GM19324 (cell line): Measurements from ENCODE around the gene MIGA2.
"Not testable (repeated sequence)": the region's sequence is repeated elsewhere in the genome, so short reads cannot be mapped to it uniquely, and the experiment has no call there.

Experiments used
- ATAC-seq: cut with Tn5 transposase; IDR thresholded peaks from one replicate; pipeline ENCODE4 v1.9.1; 2021; ENCODE audit warnings: mild to moderate bottlenecking, moderate library complexity; ENCODE audit not compliant: unreplicated experiment, low FRiP score

MIGA2 gene, protein sequence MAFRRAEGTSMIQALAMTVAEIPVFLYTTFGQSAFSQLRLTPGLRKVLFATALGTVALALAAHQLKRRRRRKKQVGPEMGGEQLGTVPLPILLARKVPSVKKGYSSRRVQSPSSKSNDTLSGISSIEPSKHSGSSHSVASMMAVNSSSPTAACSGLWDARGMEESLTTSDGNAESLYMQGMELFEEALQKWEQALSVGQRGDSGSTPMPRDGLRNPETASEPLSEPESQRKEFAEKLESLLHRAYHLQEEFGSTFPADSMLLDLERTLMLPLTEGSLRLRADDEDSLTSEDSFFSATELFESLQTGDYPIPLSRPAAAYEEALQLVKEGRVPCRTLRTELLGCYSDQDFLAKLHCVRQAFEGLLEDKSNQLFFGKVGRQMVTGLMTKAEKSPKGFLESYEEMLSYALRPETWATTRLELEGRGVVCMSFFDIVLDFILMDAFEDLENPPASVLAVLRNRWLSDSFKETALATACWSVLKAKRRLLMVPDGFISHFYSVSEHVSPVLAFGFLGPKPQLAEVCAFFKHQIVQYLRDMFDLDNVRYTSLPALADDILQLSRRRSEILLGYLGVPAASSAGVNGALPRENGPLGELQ

DNA sequence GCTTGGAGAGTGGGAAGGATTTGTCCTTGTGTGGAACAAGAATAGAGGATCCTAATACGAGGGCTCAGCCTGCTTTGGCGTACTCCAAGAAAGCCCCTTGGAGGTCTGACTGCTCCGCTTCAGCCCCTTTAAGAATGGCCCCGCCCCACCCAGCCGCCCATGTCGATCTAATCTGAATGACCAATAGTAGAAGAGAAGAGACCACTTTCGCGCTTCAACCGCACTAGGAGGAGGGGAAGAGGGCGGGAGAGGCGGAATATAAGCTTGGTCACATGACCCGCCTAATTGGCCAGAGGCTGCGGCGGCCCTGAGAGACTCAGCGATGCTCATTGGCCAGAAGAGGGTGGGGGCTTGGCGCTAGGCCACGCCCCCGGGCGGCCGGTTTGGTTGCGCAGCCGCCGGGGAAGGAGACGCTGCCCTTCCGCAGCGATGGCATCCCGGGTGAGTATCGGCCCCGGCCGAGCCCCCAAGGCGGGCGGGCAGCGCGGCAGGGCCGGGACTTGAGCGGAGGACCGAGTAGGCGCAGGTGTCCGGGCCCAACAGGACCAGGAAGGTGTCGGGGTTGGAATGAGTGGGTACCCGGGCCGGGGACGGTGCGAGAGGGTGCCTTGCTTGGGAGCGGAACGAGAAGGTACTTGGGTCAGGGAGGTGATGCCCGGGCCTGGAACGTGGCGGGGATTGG, at the start of gene MIGA2:
MIGA2 (plus strand) TSS at position 386 of the 682 bp plus-strand sequence. CDS start 3,969 bp downstream, outside the sequence.
- peak; percentile 97 for ATAC-seq

DNA sequence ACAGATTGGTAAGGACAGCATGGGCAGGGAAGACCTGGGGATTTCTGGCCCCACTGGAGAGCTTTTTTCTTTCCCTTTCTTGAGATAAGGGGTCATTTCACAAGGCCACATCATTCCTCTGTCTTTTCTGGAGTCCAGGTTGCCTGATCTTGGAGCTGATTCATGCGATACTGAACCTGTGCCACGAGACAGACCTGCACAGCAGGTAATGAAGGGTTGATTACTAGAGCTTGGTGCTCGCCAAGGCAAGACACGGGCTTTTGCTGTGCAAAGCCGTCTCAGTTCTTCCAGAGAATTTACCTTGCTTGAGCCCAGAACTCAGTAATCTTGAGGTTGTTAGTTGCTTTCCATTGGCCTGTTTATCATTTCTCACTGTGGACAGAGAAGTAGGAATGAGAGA, 49.8 kb upstream of the MIGA2 start:
- no peak for ATAC-seq

DNA sequence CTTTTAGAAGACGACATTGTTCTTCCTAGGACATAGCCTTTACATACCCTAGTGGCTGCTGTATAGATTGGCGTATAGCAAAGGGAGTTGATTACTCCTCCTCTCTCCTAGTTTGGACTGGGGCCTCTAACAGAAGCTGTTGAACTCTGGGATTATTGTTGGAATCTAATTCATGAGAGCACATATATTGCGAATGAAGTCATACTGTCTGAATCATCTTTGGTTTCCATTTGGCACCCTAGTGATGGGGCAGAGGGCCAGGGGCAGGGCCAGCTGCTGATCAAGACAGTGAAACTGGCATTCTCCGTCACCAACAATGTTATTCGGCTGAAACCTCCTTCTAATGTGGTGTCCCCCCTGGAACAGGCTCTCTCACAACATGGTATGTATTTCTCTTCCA, 48.6 kb upstream of the MIGA2 start:
- no peak for ATAC-seq

DNA sequence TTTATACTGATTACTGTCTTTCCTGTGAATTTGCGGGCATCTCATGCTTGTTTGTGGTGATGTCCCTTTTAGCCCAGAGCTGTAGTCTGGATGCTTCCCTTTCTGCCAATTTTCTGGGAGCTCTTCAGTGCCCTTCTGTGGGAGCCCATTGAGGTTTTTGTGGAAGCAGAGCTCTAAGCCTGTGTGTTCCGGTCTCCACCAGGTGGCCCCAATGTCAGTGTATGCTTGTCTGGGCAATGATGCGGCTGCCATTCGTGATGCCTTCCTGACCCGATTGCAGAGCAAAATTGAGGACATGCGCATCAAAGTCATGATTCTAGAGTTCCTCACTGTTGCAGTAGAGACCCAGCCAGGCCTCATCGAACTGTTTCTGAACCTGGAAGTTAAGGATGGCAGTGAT, 43.4 kb upstream of the MIGA2 start:
- no peak for ATAC-seq

DNA sequence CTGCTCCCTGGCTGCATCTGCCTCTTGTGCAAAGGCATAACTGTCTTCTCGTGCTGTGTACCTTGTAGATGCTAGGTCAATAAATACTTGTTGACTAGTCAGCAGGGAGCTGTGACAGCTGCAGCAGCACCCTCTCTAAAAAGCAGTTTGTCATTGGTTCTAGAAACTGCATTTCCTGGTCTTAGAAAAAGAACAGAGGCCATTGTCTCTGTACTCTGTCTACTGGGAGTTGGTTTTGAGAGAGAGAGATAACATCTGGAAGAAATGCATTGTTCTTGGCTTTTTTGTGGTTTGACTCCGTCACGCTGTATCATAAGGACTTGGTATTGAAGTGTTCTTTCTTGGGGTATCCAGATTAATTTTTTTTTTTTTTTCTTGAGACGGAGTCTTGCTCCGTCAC, 40.6 kb upstream of the MIGA2 start:
- no peak for ATAC-seq

DNA sequence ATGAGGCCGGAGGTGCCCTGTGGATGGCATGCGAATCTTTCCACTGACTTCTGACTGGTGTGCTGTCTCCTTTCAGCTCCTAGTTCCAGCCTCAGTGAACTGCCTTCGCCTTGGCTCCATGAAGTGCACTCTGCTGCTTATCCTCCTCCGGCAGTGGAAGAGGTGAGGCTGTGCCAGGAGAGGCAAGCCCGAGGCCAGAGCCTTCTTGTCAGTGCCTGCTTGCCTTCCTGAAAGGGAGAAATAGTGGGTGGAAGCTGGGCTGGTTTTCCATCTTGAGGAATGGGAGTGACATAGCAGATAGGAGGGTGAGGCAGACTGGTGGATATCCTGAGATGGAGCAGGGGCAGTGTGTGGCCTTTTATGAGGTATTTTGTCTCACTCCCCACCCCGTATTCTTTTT, 38.0 kb upstream of the MIGA2 start:
- no peak for ATAC-seq

DNA sequence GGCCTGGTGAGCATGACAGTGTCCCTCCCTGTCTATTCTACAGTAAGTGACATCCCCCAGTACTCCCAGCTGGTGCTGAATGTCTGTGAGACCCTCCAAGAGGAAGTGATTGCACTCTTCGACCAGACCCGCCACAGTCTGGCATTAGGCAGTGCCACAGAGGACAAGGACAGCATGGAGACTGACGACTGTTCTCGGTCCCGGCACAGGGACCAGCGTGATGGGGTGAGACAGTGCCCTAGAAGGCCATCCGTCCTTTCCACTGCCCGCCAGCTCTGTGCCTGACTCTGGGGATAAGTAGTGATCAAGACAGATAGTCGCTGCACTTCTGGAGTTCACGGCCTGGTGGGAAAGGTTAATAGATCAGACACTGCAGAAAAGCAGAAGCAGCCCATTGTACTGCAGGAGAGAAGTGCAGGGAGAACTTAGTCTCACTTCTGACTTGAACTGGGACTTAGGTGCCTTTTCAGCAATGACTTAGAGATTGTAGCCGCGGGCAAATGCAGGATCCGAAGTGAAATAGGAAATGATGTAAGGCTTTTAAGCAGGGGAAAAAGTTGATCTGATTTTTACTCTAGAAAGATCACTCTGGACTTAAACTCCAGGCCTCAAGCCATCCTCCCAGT, 36.7 kb upstream of the MIGA2 start:
- ATAC-seq, result no peak

DNA sequence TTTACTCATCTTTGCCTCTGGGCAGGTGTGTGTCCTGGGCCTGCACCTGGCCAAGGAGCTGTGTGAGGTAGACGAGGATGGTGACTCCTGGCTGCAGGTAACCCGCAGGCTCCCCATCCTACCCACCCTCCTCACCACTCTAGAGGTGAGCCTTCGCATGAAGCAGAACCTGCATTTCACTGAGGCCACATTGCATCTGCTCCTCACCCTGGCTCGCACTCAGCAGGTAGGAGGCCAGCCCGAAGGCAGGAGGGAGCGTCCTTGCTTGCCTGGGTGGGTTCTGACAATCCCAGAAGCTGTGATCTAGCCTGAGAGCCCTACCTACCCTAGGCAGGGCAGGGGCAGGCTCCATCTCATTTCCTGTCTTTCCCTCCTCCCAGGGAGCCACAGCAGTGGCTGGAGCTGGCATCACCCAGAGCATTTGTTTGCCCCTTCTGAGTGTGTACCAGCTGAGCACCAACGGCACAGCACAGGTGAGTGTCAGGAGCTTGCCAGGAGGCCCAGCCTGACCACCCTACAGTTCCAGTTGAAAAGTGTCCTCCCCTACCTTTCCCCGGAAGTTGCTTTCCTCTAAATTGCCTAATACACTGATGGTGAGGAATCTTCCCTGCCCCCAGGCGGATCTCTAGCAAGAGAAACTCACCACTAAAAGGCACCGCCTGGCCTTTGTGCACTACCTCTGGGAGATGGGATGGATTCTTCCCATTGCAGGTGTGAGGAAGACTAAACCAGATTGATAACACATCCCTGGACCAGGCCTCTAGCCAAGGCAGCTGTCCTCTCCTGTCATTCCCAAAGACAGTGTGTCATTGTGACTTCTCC, 34.7 kb upstream of the MIGA2 start:
- ATAC-seq, result no peak

DNA sequence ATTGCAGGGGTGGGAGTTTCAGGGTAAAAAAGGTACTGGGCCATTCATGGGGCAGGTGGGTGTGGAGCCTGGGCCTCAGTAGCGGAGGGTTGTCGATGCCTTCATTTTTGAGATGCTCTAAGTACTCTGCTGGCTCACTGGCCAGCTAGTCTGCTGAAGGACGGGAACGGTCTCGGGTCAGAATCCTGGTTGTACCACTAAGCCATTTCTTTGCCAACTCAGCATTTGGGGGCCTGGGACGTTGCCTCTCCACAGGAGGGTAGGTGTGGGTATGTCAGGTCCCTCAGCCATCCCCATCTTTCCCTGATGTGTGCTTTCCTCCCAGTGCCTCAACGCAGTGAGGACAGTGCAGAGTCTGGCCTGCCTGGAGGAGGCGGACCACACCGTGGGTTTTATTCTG, 33.4 kb upstream of the MIGA2 start:
- ATAC-seq, result no peak

DNA sequence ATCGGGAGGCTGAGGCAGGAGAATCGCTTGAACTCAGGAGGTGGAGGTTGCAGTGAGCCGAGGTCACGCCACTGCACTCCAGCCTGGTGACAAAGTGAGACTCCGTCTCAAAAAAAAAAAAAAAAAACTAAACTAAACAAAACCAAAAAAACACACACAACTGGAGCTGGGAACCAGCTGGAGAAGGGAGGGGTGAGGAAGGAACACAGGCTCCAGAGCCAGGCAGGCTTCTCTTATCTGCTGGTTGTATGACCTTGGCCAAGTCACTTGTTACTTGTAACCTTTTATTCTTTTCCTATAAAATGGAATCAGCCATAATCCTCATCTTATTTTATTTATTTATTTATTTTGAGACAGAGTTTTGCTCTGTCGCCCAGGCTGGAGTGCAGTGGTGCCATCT, 32.3 kb upstream of the MIGA2 start:
- ATAC-seq, result not testable (repeated sequence)

DNA sequence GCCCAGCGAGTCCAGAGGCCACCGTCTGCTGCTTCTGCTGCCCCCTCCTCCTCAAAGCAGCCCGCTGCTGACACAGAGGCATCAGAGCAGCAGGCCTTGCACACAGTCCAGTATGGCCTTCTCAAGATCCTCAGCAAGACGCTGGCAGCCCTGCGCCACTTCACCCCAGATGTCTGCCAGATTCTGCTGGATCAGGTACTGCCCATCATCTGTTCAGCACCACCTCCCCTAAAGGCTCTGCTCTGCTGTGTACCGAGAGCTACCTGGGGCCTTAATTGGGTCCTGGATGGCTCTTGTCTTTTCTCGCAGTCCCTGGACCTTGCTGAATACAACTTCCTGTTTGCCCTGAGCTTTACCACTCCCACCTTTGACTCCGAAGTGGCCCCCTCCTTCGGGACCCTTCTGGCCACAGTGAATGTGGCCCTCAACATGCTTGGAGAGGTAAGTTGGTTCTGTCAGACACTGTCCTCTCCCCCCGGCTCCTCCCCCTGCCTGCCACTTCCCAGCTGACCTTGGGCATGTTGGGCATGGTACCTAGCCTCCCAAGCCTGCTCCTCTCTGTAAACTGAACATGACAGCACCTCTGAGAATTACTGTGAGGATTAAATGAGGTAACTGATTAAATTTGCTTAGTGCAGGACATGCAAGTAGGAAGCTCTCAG, 31.0 kb upstream of the MIGA2 start:
- ATAC-seq, result no peak

DNA sequence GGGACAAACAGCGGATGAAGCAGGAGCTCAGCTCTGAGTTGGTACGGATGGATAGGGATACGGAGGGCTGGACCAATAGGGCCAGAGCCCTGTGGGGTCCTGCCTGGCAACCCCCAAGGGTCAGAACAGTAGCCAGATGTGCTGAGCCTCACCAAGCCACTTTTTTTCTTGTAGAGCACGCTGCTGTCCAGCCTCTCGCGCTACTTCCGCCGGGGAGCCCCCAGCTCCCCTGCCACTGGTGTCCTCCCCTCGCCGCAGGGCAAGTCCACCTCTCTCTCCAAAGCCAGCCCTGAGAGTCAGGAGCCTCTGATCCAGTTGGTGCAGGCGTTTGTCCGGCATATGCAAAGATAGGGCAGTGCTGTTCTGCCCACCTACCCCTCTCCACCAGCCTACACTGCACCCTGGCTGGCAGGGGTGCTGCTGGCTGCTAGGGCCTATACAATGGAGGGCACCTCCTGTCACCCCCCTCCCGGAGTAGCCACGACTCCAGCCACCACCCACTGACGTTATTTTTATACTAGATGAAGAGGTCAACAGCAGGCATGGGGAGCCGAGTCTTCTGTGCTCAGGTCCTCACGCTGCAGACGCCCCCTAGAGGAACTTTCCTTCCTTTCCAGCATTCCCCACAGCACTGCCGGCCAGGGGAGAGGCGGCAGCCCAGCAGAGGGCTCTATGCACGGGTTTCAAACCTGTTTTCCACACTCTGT, 29.9 kb upstream of the MIGA2 start:
- no peak for ATAC-seq

DNA sequence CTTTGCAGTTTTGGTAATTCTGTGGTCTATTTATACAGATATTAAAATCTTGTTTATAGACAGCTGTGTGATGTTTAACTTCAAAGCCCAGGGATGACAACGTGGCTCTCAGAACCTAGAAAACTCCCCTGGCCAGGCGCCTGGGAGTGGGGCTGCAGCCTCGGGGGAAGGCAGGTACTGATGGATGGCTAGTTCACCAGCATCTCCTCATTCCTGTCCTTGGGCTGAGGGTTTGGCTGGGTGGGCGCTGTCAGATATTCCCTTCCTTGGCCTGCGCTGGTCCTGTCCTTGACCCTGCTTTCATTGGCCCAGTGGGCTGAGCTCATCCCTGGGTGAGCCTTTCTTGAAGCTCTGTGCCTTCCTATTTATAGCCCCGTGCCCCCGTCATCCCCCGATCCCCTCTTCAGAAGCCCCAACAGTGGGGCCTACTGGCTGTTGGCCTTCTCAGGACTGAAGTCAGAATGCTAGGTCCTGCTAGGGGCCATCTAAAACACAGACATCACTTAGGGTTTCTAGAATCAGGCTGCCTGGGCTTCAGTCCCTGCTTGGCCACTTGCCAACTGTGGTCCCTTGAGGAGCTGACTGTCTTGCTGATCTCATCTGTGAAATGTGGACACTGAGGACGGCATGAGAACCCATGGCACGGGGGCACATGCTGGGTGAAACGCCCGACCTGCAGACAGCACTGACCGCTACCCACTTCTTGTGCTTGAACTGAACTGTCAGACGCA, 29.2 kb upstream of the MIGA2 start:
- no peak for ATAC-seq

DNA sequence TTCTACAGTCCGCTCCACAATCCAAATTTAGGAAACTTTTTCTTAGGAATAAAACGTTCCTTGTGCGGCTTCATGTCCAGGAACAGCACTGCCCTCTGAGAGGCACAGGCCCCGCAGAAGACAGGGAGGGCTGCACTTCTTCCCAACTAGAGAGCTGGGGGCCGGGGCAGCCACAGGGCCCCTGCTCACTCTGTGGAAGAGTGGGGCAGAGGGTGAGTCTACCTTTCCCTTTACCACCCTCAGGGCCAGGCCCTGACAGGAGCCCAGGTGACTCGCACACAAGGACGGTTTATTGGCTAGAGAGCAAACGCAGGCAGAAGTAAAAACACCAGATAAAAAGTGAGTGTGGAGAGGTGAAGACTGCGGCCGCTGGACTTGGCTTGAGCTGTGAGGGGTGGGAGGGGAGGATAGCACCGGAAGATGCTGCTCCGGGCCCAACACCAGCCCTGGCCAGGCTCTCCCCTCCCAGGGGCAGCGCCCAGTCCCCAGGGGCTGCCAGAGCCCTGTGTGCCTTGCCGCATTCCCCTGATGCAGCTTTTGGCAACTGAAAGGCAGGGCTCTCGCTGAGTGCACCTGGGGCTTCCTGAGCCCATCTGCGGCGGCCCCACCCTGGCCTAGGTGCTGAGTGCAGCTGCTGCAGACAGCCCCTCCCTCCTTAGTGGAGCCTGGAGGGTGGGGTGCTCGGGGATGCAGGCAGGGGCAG, 28.5 kb upstream of the MIGA2 start:
- ATAC-seq, result no peak

DNA sequence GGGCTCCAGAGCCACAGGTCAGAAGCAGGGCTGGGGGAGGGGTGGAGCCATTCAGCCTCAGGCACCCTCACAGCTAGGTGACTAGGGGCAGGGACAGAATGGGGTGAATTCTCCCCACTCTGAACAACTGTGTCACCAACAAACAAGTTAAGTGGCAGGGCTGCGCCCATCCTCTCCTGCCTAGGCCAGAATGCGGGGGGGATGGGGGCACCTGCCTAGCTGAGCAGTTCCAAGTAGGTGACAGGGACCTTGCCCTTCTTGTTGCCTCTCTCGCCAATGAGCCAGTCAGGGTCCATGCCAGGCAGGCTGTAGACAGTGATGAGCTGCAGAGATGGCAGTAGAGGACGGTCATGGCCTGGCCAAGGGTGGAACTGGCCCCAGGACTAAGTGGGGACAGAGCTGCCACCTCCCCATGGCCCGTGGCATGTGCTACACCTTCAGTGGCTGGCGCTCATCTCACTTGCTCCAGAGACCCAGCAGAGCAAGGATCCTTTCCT, 27.9 kb upstream of the MIGA2 start:
- no peak for ATAC-seq

DNA sequence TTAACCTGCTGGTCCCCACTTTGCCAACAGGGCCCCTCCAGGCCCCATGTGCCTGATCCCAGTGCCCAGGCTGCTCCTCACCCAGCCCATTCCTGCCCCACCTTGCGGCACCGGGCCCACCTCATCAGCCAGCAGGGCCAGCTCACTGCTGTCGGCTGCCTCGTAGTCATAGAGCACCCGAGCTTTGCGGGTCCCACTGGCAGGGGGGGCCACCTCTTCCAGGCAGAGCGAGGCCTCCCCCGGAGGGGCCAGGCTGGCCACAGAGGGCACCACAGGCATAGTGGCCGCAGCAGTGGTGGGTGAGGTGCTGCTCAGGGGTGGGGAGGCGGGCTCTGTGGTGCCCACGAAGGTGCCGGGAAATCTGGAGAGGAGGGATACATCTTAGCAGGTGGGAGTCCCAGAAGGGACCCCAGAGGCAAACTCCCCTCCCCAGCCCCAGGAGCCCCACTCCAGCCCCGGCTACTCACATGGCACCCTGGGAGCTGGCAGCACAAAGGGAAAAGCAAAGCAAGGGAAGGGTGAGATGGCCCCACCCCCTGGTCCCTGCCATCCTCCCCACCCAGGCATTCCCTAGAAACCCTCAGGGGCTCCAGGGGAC, 27.3 kb upstream of the MIGA2 start:
- no peak for ATAC-seq

DNA sequence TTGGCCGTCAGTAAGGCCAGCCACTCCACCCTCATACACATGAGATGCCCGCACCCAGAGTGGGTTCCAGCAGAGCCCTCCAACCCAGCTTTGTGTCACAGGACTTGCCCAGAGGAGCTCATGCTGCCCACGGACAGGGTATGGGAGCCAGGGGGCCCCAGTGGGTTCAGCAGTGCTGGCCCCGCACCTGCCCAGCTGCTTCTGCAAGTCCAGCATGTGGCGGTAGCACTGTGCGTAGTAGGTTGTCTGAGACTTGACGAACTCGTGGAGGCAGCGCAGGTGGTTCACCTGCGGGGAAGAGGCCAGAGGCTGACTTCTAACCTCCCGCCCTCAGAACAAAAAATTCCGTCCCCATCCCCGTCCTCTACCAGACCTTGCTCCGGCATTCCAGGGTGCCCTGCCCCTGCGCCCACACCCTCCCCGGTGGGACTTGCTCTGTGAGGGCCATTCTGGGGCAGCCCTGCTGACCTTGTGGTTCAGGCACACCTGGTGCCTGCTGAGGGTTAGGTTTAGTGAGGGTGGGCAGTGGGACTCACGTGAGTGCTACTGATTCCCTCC, 26.8 kb upstream of the MIGA2 start:
- ATAC-seq, result no peak
